Uterus (tissue), 2 donors: ENCODE measurements around the gene HYDIN.

ENCODE experiments used
- CTCF ChIP-seq, 4 experiments: fragments of 200-600 bp in 2 of 4; fragments of 450-650 bp in 2 of 4; sonication (generic) in 2 of 4; IDR thresholded peaks; one replicate each; pipeline ENCODE4 v1.5.1; 2016 to 2019; ENCODE audit warnings: antibody characterized with exemption in 4 of 4, mild to moderate bottlenecking in 2 of 4, moderate library complexity in 1 of 4
- POLR2A ChIP-seq, 2 donors: fragments of 450-650 bp; IDR thresholded peaks; one replicate each; pipeline ENCODE4 v1.6.1; 2016; ENCODE audit warnings: antibody characterized with exemption in 2 of 2, mild to moderate bottlenecking in 1 of 2, moderate library complexity in 1 of 2

DNA sequence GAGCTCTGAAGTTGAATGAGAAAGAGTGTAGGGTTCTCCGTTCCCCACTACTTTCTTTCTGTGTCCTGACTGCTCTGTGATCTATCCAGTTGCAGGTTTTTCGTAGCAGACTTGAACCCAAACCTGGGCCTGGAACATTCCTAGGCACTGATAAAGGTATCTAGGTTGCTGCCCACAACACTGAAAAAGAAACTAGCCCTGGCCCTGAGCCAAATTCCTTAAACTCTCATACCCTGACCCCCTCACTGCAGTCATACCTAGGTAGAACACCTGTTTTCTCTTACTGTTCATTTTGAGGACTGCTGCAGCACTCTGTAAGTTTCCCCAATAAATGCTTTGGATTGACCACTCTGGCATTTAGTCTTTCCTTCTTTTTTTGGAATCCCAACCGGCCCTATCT, 5.4 kb downstream of the HYDIN start:
- no peak for TF ChIP-seq POLR2A (IDR thresholded peaks at IDR 0.05)
- TF ChIP-seq CTCF (IDR thresholded peaks at IDR 0.05) = no peak
